Left lobe of liver (tissue), 2 donors: ENCODE results near the gene MAGEA4. TPM values are rescaled to one million over a fixed set of nuclear protein-coding genes. Genes with fewer than 3 reads are reported as not detected.
"Not testable (repeated sequence)": the region's sequence is repeated elsewhere in the genome, so short reads cannot be mapped to it uniquely, and the experiment has no call there.

Experiments
- ATAC-seq: fragments of 200-7000 bp; cut with Tn5 transposase; one replicate; pipeline ENCODE4 v1.9.1; 2020; ENCODE audit warnings: mild to moderate bottlenecking, moderate library complexity
- DNase-seq: peaks from one replicate; pipeline ENCODE4 v3.0.0-alpha.2; 2020; ENCODE audit warnings: low spot score
- total RNA-seq: library from RNA; stranded (reverse); gene quantifications from one replicate; pipeline ENCODE4 v1.2.1, GENCODE V29; 2021
- donor health status: DM: no; HTN: no; CAD: no; lungs with moderate emphysema.
- donor health status: DM: no; HTN: yes; CAD: no.

Gene MAGEA4, protein sequence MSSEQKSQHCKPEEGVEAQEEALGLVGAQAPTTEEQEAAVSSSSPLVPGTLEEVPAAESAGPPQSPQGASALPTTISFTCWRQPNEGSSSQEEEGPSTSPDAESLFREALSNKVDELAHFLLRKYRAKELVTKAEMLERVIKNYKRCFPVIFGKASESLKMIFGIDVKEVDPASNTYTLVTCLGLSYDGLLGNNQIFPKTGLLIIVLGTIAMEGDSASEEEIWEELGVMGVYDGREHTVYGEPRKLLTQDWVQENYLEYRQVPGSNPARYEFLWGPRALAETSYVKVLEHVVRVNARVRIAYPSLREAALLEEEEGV
- not detected for total RNA-seq

GRCh38 chrX:151912780-151913179, at the start of gene MAGEA4:
Gene MAGEA4, plus strand, starts transcription at chrX:151912889. Its CDS starts 10,776 bp downstream, at chrX:151923665.
- DNase-seq: no peak
- no peak for ATAC-seq

DNA sequence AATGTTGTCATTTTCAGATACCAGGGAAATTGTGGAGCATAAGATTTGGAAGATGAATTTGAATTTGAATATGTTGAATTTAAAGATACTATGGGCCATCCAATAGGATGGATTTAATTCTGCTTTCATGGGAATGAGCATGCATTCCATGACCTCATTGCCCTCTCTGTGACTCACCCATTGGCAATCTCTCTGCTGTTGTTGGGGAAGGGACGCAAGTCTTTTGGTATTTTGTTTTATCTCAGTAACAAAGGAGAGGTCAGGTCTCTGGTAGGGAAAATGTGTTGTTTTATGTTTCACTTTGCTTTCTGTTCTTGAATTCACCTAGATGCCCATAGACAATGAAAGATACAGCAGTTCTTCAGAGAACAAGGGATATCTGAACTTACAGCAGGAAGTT, 42.1 kb upstream of the MAGEA4 start:
- no peak for ATAC-seq

GRCh38 chrX:151871244-151871643, 41.4 kb upstream of the MAGEA4 start:
- no peak for DNase-seq
- ATAC-seq: no peak

More for the DNA sequence above, 42.1 kb upstream of the MAGEA4 start:
- no peak for DNase-seq

GRCh38 chrX:151873096-151873495, 39.6 kb upstream of the MAGEA4 start:
- no peak for DNase-seq
- ATAC-seq: no peak

DNA sequence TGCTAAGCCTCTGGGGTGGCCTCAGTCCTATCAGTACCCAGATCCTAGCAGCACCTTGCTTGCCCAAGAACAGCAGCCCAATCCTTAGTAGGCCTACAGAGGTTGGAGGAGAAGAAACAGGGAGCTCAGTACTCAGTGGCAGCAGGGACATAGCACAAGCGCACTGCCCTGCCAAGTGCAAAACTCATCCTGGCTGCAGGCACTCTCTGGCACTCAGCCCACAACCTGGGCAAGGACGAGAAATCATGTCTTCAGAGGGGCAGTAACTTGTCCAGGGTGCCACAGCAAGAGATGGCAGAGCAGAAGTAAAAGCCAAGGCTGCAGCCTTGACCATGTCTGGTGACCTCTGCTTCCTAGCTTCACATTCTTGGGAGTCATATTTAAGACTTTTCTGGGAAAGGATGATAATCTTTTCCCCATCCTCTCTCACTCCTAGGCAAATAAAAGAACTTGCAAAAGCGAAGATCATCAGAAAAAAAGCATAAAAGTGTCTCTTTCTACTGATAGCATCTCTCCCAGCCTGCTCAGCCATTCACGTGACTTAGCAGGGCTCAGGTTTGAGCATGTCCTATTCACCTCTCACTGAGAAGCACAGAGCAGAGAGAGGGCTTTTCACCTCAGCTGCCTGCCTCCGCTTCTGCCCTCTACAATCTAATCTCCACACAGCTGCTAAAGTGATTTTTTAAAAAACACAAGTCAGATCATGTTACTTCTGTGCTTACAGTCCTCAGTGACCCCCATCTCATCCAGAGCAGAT, 37.2 kb upstream of the MAGEA4 start:
- no peak for ATAC-seq
- no peak for DNase-seq

DNA sequence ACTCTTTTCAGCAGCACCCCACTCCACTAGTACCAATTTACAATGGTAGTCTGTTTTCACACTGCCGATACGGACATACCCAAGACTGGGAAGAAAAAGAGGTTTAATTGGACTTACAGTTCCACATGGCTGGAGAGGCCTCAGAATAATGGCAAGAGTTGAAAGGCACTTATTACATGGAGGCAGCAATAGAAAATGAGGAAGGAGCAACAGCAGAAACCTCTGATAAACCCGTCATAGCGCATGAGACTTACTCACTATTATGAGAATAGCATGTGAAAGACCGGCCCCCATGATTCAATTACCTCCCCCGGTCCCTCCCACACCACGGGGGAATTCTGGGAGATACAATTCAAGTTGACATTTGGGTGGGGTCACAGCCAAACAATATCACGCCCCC, 34.1 kb upstream of the MAGEA4 start:
- ATAC-seq: no peak
- DNase-seq: no peak

GRCh38 chrX:151879856-151880255, 32.8 kb upstream of the MAGEA4 start:
- no peak for ATAC-seq
- no peak for DNase-seq

GRCh38 chrX:151880895-151881294, 31.8 kb upstream of the MAGEA4 start:
- DNase-seq (no peak), ATAC-seq (no peak)

GRCh38 chrX:151889421-151889820, 23.3 kb upstream of the MAGEA4 start:
- ATAC-seq (no peak), DNase-seq (no peak)

- DNase-seq (no peak), ATAC-seq (no peak)
Measured at GRCh38 chrX:151896734-151897474, 15.8 kb upstream of the MAGEA4 start.

DNA sequence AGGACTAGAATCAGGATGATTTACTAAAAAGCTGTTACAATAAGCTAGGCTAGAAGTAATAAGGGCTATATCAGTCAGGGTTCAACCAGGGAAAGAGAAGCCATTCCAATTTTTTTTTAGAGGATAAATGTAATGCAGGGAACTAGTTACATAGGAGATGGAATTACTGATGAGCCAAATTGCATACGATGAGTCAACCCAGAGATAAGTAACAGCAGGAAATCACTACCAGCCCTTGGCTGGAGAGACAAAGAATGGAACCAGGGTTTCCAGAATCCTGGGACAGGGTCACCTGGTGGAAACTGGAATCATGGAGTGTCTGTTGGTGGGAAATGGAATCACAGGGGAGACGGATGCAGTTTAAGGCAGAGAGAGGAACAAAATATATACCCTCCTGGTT, 13.1 kb upstream of the MAGEA4 start:
- ATAC-seq (no peak), DNase-seq (no peak)

- ATAC-seq: no peak
Measured at GRCh38 chrX:151901826-151902225, 10.9 kb upstream of the MAGEA4 start.

GRCh38 chrX:151902813-151903591, 9.7 kb upstream of the MAGEA4 start:
- no peak for DNase-seq
- ATAC-seq: peak; percentile 28

More at GRCh38 chrX:151901826-151902225, 10.9 kb upstream of the MAGEA4 start:
- DNase-seq: no peak

DNA sequence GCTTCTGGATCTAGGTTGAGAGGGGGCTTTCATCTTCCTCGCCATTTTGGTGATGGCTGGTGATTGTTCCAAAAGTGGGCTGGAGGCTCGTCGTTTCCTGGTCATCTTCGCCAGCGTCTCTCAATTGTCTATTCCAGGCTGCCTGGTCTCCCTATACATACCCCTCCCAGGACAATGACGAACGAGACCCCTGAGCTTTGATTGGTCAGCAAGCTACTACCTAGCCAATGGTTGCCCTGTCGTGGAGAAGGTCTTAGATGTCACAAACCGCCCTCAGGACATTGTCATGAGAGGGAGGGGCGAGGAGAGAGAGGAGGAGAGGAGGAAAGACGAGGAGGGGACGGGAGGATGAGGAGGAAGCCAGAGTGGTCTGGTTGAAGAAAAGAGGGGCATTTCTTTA, 7.7 kb upstream of the MAGEA4 start:
- DNase-seq (no peak), ATAC-seq (no peak)

- ATAC-seq (no peak), DNase-seq (no peak)
Measured at GRCh38 chrX:151912221-151912620, 468 bp upstream of the MAGEA4 start.

DNA sequence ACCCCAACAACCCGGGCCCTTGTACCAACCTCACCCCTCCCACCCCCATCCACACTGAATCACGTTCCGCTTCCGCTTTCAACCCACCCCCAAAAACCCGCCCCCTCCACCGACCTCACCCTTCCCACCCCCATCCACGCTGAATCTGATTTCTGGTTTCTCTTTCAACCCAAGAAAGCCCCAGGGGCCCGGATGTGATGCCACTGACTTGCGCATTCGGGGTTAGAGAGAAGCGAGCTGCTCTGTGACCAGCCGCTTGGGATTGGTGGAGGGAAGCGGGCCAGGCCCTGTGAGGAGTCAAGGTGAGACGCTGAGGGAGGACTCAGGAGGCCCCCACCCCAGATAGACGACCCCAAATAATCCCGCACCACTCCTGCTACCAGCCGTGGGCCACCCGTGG, 6.0 kb downstream of the MAGEA4 start:
- DNase-seq, ATAC-seq: not testable (repeated sequence)

DNA sequence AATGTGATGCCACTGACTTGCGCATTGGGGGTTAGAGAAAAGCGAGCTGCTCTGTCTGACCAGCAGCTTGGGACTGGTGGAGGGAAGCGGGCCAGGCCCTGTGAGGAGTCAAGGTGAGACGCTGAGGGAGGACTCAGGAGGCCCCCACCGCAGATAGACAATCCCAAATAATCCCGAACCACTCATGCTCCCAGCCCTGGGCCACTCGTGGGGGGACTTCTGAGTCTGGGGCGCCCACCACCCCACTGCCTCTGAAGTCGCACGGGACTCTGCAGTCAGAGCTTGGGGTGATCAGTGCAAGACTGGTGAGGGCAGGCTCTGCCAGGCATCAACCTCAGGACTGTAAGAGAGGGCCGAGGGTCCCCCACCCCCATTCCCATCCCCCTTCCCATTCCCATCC, 6.9 kb downstream of the MAGEA4 start:
- DNase-seq (no peak), ATAC-seq (no peak)

- DNase-seq: no peak
- ATAC-seq: no peak
Measured at GRCh38 chrX:151920101-151920500, 7.4 kb downstream of the MAGEA4 start.

GRCh38 chrX:151920530-151920929, 7.8 kb downstream of the MAGEA4 start:
- ATAC-seq: no peak
- no peak for DNase-seq

- ATAC-seq (no peak), DNase-seq (no peak)
Measured at GRCh38 chrX:151921292-151921691, 8.6 kb downstream of the MAGEA4 start.

DNA sequence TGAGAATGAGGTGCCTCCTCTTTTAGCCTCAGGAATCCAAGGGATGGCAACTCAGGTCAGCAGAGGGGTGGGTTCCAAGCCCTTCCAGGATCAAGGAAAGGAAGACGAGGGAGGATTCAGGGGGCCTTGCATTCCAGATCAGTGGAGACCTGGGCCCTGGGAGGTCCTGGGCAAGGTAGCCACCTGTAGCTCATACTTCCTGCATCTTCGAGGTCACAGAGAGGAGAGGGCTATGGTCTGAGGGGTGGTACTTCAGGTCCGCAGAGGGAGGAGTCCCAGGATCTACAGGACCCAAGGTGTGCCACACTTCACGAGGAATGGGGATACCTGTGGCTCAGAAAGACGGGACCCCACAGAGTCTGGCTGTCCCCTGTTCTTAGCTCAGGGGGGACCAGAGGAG, 9.2 kb downstream of the MAGEA4 start:
- ATAC-seq: no peak

More for the DNA sequence above, 9.2 kb downstream of the MAGEA4 start:
- DNase-seq: no peak
